ENCODE results near the gene ABI2. TPM values are rescaled to one million over a fixed set of nuclear protein-coding genes. Genes with fewer than 3 reads are reported as not detected.
"Not testable (repeated sequence)": the region's sequence is repeated elsewhere in the genome, so short reads cannot be mapped to it uniquely, and the experiment has no call there.

ABI2 gene
- total RNA-seq, 6 experiments from 2014 or later, result 5.2 to 13.9 (median 8.9) TPM

DNA sequence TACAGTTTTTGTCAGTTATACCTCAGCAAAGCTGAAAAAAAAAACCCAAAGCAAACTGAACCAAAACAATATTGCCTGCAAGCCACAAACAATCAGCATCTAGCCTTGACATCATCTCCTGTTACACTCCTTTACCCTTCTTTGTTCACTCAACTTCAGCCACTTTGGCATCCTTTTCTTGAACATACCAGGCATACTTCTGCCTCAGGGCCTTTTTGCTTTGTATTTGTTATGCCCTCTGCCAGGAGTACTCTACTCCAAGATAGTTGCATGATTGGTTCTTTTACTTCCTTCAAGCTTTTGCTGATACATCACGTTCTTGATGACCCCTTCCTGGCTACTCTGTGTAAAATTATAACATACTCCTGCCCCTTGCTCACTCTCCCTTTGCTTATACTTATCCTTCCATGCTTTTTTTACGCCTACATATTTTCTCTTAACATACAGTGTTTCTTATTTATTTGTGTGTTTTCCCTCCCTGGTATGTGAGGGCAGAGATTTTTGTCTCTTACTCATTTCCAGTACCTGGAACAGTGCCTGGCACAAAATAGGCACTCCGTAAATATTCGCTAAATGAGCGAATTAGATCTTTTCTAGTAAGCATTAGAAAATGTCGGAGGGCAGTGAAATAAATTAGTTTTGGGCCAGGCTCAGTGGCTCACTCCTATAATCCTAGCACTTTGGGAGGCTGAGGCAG is 12.7 kb downstream of the ABI2 start:
- intact Hi-C loops (cut with DNase I), result no loop called here
- Histone ChIP-seq H3K4me1 (no peaks in the 10 kb centered on the region), H3K27ac (no peak overlapping the region), H3K4me3 (no peak overlapping the region), H3K9me3 (no peaks in the 10 kb centered on the region), H3K36me3 (no peaks in the 10 kb centered on the region), H3K27me3 (no peaks in the 10 kb centered on the region)
- WGBS (ENCODE audit: insufficient coverage, low coverage, low lambda C conversion rate, missing lambda C conversion rate), result 80% methylated on average over 6 of the region's 6 CpGs
- ATAC-seq (no peak), DNase-seq (no peak)
- TF ChIP-seq CTCF (IDR thresholded peaks at IDR 0.05) (no peak), POLR2A (IDR thresholded peaks at IDR 0.05) (no peak)

DNA sequence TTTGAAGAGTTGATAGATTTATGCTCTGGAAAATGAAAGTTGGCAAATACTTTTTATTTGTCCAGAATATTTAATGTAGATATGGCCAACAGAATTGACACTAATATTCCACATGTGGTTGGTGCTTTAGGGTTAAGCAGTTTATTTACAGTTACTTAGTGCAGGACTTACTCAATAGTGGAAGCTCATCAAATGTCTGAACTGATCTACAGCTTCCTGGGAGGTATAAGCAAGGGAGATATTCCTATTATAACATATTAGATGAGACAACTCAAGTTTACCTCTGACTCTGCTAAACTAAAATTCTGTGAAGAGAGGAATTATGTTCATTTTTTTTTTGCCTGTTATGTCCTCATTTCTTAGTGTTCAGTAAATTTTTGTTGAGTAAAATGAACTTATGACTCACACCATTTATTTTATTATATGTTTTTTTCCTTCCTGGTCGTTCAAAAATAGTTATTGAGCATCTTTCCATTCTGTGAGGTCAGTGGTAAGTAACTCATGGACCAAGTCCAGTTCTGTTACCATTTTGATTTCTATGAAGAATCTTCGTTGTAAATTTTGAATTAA is 13.6 kb downstream of the ABI2 start:
- TF ChIP-seq CTCF (IDR thresholded peaks at IDR 0.05), result no peak
- Histone ChIP-seq H3K36me3 (no peaks in the 10 kb centered on the region), H3K9me3 (no peaks in the 10 kb centered on the region), H3K4me3 (no peak overlapping the region), H3K27me3 (no peaks in the 10 kb centered on the region), H3K27ac (no peak overlapping the region), H3K4me1 (no peaks in the 10 kb centered on the region)
- WGBS (ENCODE audit: insufficient coverage, low coverage, low lambda C conversion rate, missing lambda C conversion rate), result 64% methylated on average over 2 of the region's 2 CpGs
- no peak for ATAC-seq
- DNase-seq, result no peak
- intact Hi-C loops (cut with DNase I), result no loop called here

- 89% methylated on average over 4 of the region's 4 CpGs for WGBS (ENCODE audit: insufficient coverage, low coverage, low lambda C conversion rate, missing lambda C conversion rate)
- not testable (repeated sequence) for H3K4me3 ChIP-seq
Measured at GRCh38 chr2:203342374-203342773, 14.2 kb downstream of the ABI2 start.

DNA sequence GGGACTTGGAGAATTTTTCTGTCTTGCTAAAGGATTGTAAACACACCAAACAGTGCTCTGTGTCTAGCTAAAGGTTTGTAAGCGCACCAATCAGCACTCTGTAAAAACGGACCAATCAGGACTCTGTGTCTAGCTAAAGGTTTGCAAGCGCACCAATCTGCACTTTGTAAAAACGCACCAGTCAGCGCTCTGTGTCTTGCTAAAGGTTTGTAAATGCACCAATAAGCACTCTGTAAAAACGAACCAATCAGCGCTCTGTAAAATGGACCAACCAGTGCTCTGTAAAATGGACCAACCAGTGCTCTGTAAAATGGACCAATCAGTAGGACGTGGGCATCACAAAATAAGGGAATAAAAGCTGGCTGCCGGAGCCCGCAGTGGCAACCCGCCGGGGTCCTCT is 16.5 kb downstream of the ABI2 start:
- Histone ChIP-seq H3K36me3 (no peaks in the 10 kb centered on the region), H3K4me1 (no peaks in the 10 kb centered on the region), H3K27ac (no peak overlapping the region), H3K4me3 (no peak overlapping the region), H3K9me3 (no peaks in the 10 kb centered on the region), H3K27me3 (no peaks in the 10 kb centered on the region)
- ATAC-seq, result no peak
- intact Hi-C loops (cut with DNase I), result no loop called here
- 93% methylated on average over 12 of the region's 12 CpGs for WGBS (ENCODE audit: insufficient coverage, low coverage, low lambda C conversion rate, missing lambda C conversion rate)
- TF ChIP-seq CTCF (IDR thresholded peaks at IDR 0.05), result no peak
- TF ChIP-seq POLR2A (IDR thresholded peaks at IDR 0.05), result no peak
- no peak for DNase-seq

More at GRCh38 chr2:203342374-203342773, 14.2 kb downstream of the ABI2 start:
- ATAC-seq; H3K36me3 ChIP-seq; intact Hi-C loops (cut with DNase I); H3K27ac ChIP-seq; H3K27me3 ChIP-seq; DNase-seq; H3K9me3 ChIP-seq; H3K4me1 ChIP-seq: not testable (repeated sequence)

GRCh38 chr2:203346612-203347011 is 18.4 kb downstream of the ABI2 start:
- WGBS (ENCODE audit: insufficient coverage, low coverage, low lambda C conversion rate, missing lambda C conversion rate), result 56% methylated on average over 1 of the region's 1 CpG
- Histone ChIP-seq H3K27ac (no peak overlapping the region), H3K9me3 (no peaks in the 10 kb centered on the region), H3K4me1 (no peaks in the 10 kb centered on the region), H3K27me3 (no peaks in the 10 kb centered on the region), H3K4me3 (no peak overlapping the region), H3K36me3 (no peaks in the 10 kb centered on the region)
- no peak for DNase-seq
- TF ChIP-seq CTCF (IDR thresholded peaks at IDR 0.05), result no peak
- ATAC-seq, result no peak
- intact Hi-C loops (cut with DNase I), result no loop called here

Measured in right lobe of liver (tissue), 6 donors.